IPS DF 6.9 (cell line): ENCODE measurements around the gene BCAR3.

ENCODE experiments used
- DNase-seq: peaks from one replicate; pipeline ENCODE4 v3.0.0-alpha.2; 2013; ENCODE audit warnings: low read depth, low spot score
- H3K27ac ChIP-seq: one replicate; pipeline ENCODE4 v1.5.1; 2013; ENCODE audit warnings: low read length, control low read depth
- H3K27me3 ChIP-seq: 2 replicates; pipeline ENCODE4 v1.6.1; 2013; ENCODE audit warnings: mild to moderate bottlenecking, low read length; ENCODE audit not compliant: control insufficient read depth, insufficient read depth
- H3K36me3 ChIP-seq: 2 replicates; pipeline ENCODE4 v1.6.1; 2013; ENCODE audit warnings: low read length; ENCODE audit not compliant: control insufficient read depth, insufficient read depth
- H3K4me1 ChIP-seq: 2 replicates; pipeline ENCODE4 v1.6.1; 2013; ENCODE audit warnings: low read length; ENCODE audit not compliant: control insufficient read depth, insufficient read depth
- H3K4me3 ChIP-seq: 2 replicates; pipeline ENCODE4 v1.5.1; 2013; ENCODE audit warnings: mild to moderate bottlenecking, low read length
- H3K9me3 ChIP-seq: 2 replicates; pipeline ENCODE4 v1.6.1; 2013; ENCODE audit warnings: low read length, inconsistent platforms; ENCODE audit not compliant: control insufficient read depth, insufficient read depth
- WGBS: extraction: QIAGEN DNeasy Blood & Tissue Kit; methylation state at CpG from one replicate; pipeline ENCODE4 v1.1.7; 2013; ENCODE audit warnings: mixed read lengths, missing lambda C conversion rate; ENCODE audit not compliant: insufficient read length, insufficient coverage; 5-methylcytosine and 5-hydroxymethylcytosine counted together

Gene BCAR3

DNA sequence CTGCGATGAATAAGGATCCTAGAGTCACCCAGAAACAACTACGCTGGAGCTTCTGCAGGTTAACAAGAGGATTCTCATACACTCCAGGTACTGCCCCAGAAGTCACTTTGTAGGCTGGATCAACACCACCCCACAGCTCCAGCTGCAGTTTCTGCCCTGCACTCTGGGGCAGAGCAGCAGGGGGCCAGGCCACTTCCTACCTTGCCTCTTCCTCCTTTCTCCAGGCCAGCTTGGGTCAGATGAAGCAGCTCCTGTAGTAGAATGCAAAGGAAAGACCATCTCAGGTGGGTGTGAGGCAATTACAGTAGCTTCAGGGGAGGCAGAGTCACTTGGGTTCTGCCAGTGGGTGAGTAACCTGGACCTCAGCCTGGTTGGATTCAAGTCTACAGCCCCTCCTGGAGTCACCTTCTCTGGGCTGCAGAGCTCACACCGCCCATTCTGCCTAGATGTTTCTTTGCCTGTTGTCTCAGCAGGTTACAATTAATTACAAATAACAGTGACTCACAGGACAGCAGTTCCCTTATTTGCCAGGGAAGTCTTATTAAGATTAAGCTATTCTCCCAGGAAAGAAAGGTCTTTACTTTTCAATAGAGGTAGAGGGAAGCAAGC, 24.4 kb upstream of the BCAR3 start:
- H3K27me3 ChIP-seq, result no peaks in the 10 kb centered on the region
- no peak overlapping the region for H3K4me3 ChIP-seq
- no peak for DNase-seq
- no CpG with 5 or more reads among the region's 3 CpGs for WGBS
- H3K27ac ChIP-seq, result no peak overlapping the region
- no peaks in the 10 kb centered on the region for H3K9me3 ChIP-seq
- no peaks in the 10 kb centered on the region for H3K36me3 ChIP-seq
- peaks cover 2% of the 10 kb centered on the region; the same call in 1 of the 2 replicates for H3K4me1 ChIP-seq

GRCh38 chr1:93704052-93704451, 22.4 kb upstream of the BCAR3 start:
- WGBS, result 100% methylated on average over 1 of the region's 2 CpGs
- no peaks in the 10 kb centered on the region for H3K27me3 ChIP-seq
- no peaks in the 10 kb centered on the region for H3K36me3 ChIP-seq
- H3K9me3 ChIP-seq, result no peaks in the 10 kb centered on the region
- H3K27ac ChIP-seq, result no peak overlapping the region
- DNase-seq, result no peak
- no peak overlapping the region for H3K4me3 ChIP-seq
- H3K4me1 ChIP-seq, result peaks cover under 1% of the 10 kb centered on the region; the same call in 1 of the 2 replicates

- Histone ChIP-seq H3K27ac (no peak overlapping the region), H3K9me3 (no peaks in the 10 kb centered on the region), H3K4me1 (no peaks in the 10 kb centered on the region), H3K36me3 (no peaks in the 10 kb centered on the region), H3K27me3 (no peaks in the 10 kb centered on the region), H3K4me3 (no peak overlapping the region)
- DNase-seq, result no peak
- WGBS, result no CpG with 5 or more reads among the region's 3 CpGs
Measured at GRCh38 chr1:93703643-93704042, 22.0 kb upstream of the BCAR3 start.

DNA sequence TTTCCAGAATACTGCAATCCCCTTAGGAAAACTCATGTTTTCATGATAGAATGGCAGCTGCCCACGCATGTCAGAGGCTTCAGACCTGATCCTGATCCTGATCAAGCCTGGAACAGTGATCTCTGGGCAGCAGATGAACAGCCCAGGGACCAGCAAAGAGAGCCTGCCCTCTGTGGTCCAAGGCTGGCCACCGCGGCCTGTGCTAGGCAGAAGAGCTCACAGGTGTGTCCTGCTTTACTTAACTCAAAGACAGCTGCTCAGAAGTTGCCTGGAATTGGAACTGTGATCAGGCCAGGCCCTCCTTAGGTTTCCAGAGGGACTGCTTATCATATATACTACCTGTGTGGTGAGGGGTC, 21.2 kb upstream of the BCAR3 start:
- DNase-seq, result no peak
- H3K27ac ChIP-seq, result no peak overlapping the region
- no peaks in the 10 kb centered on the region for H3K36me3 ChIP-seq
- no CpG with 5 or more reads among the region's 3 CpGs for WGBS
- no peaks in the 10 kb centered on the region for H3K9me3 ChIP-seq
- H3K27me3 ChIP-seq, result no peaks in the 10 kb centered on the region
- no peak overlapping the region for H3K4me3 ChIP-seq
- H3K4me1 ChIP-seq, result no peaks in the 10 kb centered on the region

GRCh38 chr1:93702111-93702827, 20.6 kb upstream of the BCAR3 start:
- no CpG with 5 or more reads among the region's 9 CpGs for WGBS
- Histone ChIP-seq H3K36me3 (no peaks in the 10 kb centered on the region), H3K27ac (no peak overlapping the region), H3K4me1 (no peaks in the 10 kb centered on the region), H3K27me3 (no peaks in the 10 kb centered on the region), H3K4me3 (no peak overlapping the region), H3K9me3 (no peaks in the 10 kb centered on the region)
- no peak for DNase-seq

- H3K4me3 ChIP-seq, result no peak overlapping the region
- no peaks in the 10 kb centered on the region for H3K36me3 ChIP-seq
- H3K27ac ChIP-seq, result no peak overlapping the region
- H3K27me3 ChIP-seq, result no peaks in the 10 kb centered on the region
- H3K4me1 ChIP-seq, result no peaks in the 10 kb centered on the region
- DNase-seq, result no peak
- no peaks in the 10 kb centered on the region for H3K9me3 ChIP-seq
Measured at GRCh38 chr1:93701629-93702028, 20.0 kb upstream of the BCAR3 start.

DNA sequence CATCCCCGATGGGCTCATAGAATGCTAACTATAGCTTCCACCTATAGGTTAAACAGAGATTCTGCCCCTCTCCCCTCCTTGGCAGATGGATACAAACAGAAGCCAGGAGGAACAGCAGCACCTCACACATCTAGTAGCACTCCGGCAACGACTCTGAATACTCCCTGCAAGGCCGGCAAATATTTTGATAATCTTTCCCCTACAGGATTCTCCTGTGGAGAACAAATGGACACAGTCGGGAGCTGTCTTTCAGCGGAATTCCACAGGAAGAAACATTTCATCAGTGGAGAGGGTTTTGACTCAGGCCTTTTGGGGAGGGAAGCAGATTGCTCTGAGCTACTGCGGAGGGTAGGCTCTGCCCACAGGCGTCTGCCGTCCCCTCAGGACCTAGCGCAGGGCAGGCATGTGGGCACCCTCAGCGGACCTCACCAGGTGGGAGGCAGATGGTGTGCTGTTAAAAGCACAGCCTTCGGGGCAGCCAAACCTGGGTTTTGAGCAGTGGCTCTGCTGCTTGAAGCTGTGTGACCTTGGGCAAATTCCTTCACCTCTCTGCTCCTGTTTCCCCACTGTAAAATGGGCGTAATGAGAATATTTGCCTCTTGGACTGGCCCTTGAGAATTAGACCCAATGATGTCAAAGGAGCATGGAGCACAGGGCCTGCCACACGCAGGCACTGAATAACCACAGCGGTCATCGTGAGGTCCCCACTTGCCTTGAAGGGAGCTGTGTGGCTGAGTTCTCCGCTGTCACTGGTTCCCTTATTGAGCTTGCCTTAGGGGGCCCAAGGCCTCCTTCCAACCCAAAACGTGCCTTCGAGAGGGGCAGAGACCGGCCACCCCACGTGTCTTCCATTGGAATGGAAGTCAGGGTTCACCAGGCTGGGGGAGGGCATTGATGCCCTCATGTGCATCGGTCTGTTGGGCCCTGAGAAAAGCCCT, 19.2 kb upstream of the BCAR3 start:
- WGBS, result no CpG with 5 or more reads among the region's 22 CpGs

DNA sequence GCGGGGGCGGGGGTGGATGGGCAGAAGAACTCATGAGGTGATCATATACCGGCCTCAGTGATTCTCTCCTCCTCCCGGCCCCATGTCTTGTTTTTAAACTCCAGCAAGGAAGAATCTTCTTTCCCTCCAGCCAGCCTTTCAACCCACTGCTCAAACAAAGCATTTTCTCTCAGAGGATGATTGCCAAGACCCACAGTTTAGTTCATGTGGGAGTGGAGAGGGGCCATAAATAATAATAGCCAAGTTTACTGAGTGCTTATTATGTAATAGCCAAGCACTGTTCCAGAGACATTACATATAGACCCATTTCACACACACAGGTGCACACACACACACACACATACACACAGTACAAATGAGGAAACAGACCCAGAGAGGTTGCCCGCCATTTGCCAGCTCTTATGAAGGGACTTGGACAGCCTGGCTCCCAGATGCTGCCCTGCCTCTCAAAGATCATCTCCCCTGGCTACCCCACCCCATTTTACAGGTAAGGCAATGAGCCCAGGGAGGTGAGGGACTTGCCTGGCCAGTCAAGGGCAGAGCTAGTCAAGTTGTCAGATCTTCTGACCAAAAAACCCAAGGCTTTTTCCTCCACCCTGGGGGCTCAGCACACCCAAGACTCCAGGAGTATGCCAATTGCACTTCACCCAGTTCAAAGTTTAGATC, 18.0 kb upstream of the BCAR3 start:
- H3K4me3 ChIP-seq, result no peak overlapping the region
- no CpG with 5 or more reads among the region's 5 CpGs for WGBS
- no peaks in the 10 kb centered on the region for H3K27me3 ChIP-seq
- no peaks in the 10 kb centered on the region for H3K36me3 ChIP-seq
- 0 out of 2 replicates have a peak, but pooled peaks cover 1% of the 10 kb centered on the region for H3K4me1 ChIP-seq
- DNase-seq, result no peak
- H3K27ac ChIP-seq, result no peak overlapping the region
- H3K9me3 ChIP-seq, result no peaks in the 10 kb centered on the region

More for the DNA sequence above, 19.2 kb upstream of the BCAR3 start:
- Histone ChIP-seq H3K36me3 (no peaks in the 10 kb centered on the region), H3K27ac (no peak overlapping the region), H3K27me3 (no peaks in the 10 kb centered on the region), H3K4me3 (no peak overlapping the region), H3K9me3 (no peaks in the 10 kb centered on the region), H3K4me1 (no peaks in the 10 kb centered on the region)
- DNase-seq, result no peak

GRCh38 chr1:93699049-93699384, 17.4 kb upstream of the BCAR3 start:
- H3K9me3 ChIP-seq, result no peaks in the 10 kb centered on the region
- DNase-seq, result no peak
- H3K36me3 ChIP-seq, result no peaks in the 10 kb centered on the region
- H3K27ac ChIP-seq, result no peak overlapping the region
- no CpG with 5 or more reads among the region's 5 CpGs for WGBS
- H3K4me3 ChIP-seq, result no peak overlapping the region
- H3K4me1 ChIP-seq, result 0 out of 2 replicates have a peak, but pooled peaks cover 1% of the 10 kb centered on the region
- no peaks in the 10 kb centered on the region for H3K27me3 ChIP-seq

DNA sequence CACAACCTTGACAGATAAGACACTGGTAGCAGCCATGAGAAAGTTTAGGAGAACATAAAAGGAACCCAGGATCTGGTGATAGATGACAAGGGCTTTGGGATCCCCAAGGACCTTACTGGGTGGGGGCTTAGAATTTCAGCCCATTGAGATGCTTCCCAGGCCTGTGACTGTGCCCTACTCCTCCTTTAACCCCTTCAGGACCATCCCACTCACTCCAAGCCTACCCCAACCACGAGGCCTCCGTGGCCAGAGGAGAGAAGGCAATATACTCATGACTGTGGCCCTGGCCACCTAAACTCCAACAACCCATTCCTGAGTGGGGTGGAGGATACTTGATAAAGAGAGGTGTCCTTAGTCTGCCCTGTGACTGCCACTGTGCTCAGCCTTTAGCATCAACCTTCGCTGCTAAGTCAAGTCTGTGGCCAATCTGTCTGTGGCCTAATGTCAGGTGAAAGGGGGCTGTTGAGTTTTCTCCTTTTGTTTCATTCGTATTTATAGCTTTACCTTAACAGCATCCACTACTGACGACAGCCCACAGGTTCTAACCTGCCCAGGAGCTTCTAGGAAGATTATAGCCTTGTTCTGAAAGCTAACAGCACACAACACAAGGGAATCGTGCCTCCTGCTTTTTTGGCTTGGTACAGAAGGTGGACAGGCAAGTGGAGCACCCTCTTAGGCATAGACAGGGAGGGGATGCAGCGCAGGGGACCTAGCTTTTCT, 16.9 kb upstream of the BCAR3 start:
- Histone ChIP-seq H3K4me1 (0 out of 2 replicates have a peak, but pooled peaks cover 1% of the 10 kb centered on the region), H3K36me3 (no peaks in the 10 kb centered on the region), H3K27me3 (no peaks in the 10 kb centered on the region), H3K4me3 (no peak overlapping the region), H3K27ac (no peak overlapping the region), H3K9me3 (no peaks in the 10 kb centered on the region)
- no CpG with 5 or more reads among the region's 7 CpGs for WGBS
- DNase-seq, result no peak
